ENCODE data around the gene LRFN4.

LRFN4 gene

DNA sequence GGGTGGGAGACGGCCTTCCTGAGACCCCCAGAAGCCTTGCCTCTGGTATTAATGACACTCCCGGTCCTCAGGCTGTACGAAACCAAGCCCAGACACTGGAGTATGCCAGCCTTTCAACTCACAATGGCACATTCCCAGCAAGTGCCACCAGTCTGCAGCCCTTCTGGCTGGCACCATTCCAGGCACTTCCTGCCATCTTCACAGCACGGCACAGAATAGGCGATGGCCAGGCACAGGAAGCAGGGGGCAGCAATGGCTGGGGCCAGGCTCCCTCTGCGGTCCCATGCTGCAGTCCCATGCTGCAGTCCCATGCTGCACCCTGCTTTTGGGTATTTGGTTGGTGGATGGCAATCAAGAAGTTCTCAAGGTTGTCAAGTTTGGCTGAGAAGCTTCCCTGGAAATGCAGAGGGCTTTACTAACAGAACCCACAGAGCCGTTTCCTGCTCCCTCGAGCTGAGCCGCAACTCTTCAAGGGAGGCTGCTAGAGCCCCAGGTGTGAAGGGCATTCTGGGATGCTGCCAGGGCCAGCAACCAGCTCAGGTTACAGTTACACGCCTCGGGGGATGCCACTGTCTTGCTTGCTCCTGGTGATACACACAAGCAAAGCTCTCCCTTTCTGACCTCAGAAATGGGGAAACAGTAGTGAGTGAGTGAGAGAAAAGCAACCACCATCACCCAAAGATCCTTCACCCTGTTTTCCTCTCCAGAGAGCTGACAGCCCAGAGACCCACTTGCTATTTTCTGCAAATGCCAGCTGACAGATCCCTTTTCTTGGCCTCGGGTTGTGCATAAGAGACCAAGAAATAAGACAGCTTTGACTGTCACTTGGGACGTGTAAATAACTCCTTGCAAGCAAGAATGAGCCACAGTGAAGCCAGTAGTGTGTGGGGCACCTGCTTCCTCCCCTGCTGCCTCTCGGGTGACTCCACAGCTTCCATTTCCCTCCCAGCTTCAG, 23.9 kb downstream of the LRFN4 start:
- TF ChIP-seq ZFX (IDR thresholded peaks at IDR 0.05; ENCODE audit: borderline replicate concordance): no peak
- TF ChIP-seq, protein P1, sequence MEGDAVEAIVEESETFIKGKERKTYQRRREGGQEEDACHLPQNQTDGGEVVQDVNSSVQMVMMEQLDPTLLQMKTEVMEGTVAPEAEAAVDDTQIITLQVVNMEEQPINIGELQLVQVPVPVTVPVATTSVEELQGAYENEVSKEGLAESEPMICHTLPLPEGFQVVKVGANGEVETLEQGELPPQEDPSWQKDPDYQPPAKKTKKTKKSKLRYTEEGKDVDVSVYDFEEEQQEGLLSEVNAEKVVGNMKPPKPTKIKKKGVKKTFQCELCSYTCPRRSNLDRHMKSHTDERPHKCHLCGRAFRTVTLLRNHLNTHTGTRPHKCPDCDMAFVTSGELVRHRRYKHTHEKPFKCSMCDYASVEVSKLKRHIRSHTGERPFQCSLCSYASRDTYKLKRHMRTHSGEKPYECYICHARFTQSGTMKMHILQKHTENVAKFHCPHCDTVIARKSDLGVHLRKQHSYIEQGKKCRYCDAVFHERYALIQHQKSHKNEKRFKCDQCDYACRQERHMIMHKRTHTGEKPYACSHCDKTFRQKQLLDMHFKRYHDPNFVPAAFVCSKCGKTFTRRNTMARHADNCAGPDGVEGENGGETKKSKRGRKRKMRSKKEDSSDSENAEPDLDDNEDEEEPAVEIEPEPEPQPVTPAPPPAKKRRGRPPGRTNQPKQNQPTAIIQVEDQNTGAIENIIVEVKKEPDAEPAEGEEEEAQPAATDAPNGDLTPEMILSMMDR (IDR thresholded peaks at IDR 0.05): no peak
- H3K27ac ChIP-seq: peak overlapping the region; percentile 63

DNA sequence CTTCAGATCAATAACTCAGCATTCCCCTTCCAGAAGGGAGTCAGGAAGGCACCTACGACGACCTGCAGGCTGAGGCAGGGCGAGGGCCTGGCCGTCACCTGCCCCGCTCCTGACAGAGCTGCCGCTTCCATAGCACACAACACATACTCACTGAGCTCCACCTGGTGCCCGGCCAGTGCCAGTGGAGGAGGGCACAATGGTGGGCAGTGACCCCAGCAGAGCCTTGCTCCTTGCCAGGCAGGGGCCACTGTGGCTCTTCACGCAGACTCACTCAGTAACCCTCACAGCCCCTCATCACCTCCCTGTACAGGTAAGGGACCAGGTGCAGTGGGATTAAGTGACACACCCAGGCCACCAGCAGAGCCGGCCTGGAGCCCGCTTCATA, 24.6 kb downstream of the LRFN4 start:
- H3K27ac ChIP-seq: peak overlapping the region; percentile 63
- TF ChIP-seq, protein P1 (IDR thresholded peaks at IDR 0.05): no peak; the same call in 1 of the 2 replicates
- no peak for TF ChIP-seq ZFX (IDR thresholded peaks at IDR 0.05; ENCODE audit: borderline replicate concordance)

DNA sequence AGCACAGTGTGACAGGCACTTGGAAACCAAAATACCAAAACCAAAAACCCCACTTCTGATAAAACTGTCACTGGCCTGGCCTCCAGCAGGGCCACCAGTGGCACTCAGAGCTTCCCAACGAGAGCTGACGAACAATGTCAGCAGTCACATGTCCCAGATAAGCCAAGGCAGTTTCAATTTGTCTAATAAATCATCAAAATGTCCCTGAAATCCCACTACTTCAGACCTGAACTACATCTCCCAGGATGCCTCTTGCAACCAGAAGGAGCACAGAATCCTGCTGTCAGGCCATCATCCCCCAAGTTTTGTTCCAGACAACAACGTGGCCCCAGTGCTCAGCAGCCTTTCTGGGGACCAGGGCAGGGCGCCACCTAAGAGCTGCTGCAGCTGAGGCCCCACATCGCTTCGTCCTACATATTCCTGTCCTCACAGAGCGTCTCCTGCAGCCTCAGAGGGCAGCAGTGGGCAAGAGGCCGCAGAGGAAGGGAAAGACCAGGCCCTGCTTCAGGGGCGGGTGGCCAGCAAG, 25.1 kb downstream of the LRFN4 start:
- no peak for TF ChIP-seq ZFX (IDR thresholded peaks at IDR 0.05; ENCODE audit: borderline replicate concordance)
- TF ChIP-seq, protein P1 (IDR thresholded peaks at IDR 0.05): no peak
- no peak overlapping the region; the same call in 1 of the 2 replicates for H3K27ac ChIP-seq

DNA sequence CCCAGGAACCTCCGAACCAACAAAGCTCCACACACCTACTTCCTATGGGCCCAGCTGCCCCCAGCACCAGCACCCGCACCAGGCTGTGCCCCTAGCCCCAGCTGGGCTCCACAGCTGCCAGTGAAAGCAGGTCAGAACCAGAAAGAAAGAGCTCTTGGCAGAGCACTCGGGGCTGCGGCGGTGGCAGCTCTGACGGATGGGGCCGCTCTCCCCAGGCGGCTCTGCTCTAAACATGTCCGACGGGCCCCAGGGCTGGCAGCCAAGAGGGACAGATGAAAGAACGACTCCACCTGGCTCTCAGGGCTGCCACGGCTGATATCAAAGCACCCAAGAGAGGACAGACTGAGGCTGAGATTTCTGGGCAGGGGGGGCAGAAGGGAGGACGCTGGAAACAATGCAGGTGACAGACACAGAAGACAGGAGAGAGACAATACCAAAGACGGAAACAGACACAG, 25.7 kb downstream of the LRFN4 start:
- TF ChIP-seq ZFX (IDR thresholded peaks at IDR 0.05; ENCODE audit: borderline replicate concordance): no peak
- TF ChIP-seq, protein P1 (IDR thresholded peaks at IDR 0.05): no peak
- no peak overlapping the region for H3K27ac ChIP-seq

DNA sequence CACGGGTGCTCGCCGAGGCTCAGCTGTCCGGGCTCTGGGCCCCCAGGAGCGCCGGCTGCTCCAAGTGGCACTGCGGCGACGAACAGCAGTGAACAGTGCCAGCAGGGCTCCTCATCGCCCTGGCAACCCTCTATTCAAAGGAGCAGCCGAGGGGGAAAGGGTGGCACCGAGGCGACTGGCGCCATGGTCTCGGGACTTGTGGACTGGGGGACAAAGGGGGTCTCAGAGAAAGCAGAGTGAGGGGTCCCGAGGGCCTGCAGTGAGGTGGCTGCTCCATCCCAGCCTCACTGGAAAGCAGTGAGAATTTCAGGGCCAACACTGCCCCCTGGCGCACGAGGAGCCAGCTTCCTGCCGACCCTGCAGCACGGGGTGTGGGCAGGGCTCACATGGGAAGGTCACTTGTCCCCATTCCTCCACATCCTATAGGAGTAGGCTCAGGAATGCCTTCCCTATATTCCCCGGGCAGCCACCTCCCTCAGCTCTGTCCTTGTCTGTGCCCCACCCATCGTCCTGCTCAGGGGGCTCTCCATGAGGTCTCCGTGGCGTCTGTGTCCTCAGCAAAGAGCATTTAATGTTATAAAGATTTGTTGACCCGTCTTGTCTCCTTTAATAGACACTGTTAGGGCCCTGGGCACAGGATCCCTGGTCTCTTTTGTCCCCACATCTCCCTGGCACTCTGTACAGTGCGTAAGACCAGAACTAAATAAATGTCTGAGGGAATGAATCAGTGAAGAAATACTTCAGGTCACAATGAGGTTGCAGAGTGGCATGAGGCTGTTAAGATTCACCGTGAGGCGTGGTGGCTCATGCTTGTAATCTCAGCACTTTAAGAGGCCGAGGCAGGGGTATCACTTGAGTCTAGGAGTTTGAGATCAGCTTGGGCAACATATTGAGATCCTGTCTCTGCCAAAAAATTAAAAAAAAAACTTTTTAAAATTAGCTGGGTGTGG, 26.4 kb downstream of the LRFN4 start:
- TF ChIP-seq, protein P1 (IDR thresholded peaks at IDR 0.05): peak; percentile 90
- no peak for TF ChIP-seq ZFX (IDR thresholded peaks at IDR 0.05; ENCODE audit: borderline replicate concordance)
- no peak overlapping the region for H3K27ac ChIP-seq

DNA sequence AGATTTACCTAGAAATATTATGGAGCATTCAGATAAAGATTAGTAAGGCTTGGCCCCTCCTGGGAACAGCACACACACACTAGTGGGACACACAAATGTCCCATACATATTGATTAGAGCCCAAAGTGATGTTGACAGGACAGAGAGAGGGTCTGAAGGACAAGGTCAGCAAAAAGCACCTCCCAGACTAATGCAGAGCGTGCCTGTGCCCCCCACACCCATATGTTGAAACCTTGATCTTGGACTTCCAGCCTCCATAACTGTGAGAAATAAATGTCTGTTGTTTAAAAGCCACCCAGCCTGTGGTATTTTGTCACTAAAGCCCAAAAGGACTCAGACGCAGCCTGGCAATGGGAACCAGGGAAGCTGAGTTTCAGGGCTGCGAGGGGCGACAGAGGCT, 27.6 kb downstream of the LRFN4 start:
- no peak for TF ChIP-seq ZFX (IDR thresholded peaks at IDR 0.05; ENCODE audit: borderline replicate concordance)
- TF ChIP-seq, protein P1 (IDR thresholded peaks at IDR 0.05): no peak
- no peak overlapping the region for H3K27ac ChIP-seq
